GM18951 (cell line): Measurements from ENCODE around the gene SRD5A2.
"Not testable (repeated sequence)": the region's sequence is repeated elsewhere in the genome, so short reads cannot be mapped to it uniquely, and the experiment has no call there.

Source experiments
- POLR2A ChIP-seq: IDR thresholded peaks from 4 replicates; pipeline ENCODE4 v1.6.1; 2011; ENCODE audit warnings: mild to moderate bottlenecking; ENCODE audit not compliant: insufficient read length, insufficient read depth; ENCODE audit errors: extremely low read depth
- in situ Hi-C: fragments of 300-500 bp; cut with MboI; formaldehyde crosslinking; loops from one replicate; pipeline ENCODE4 v1.12.0; 2022; ENCODE audit warnings: low sequenced_read_pairs, mixed read lengths, inconsistent platforms; ENCODE audit not compliant: unreplicated experiment

SRD5A2 gene

DNA sequence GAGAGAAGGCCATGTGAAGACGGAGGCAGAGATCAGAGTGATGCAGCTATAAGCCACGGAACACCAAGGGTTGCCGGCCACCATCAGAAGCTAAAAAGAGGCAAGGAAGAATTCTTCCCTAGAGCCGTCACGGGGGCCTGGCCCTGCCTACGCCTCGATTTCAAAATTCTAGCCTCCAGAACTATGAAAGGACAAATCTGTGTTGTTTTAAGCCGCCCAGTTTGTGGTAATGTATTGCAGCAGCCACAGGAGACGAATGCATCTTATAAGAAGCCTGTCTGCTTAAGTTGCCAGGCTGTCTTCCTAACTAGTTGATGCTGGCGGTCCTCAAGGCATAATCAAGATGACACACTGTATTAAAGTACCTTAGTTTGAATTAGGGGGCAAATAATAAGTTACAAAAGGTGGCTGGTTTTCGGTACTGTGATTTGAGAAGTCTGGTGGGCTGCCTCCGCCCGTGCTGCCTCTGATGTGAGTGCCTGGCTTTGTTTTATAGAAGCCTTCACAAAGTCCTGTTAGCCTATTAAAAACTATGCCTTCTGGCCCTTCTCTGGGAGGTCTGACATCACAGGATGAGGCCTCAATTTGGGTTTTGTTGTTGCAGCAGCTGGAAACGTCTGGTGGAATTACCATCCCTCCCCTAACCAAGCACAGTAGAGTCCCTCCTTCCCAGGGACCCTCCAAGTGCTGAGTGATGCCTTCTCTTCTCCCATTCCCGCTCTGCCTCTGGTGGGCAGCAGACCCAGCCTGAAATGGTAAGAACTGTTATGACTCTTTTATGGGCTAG, 53.6 kb downstream of the SRD5A2 start:
- TF ChIP-seq POLR2A: no peak
- in situ Hi-C loops: loop anchor here (10.0 kb wide), 1 partner anchor 812 kb away; no protein-coding TSS in a partner anchor

GRCh38 chr2:31525876-31526275, 54.9 kb downstream of the SRD5A2 start:
- in situ Hi-C loops: loop anchor here (10.0 kb wide), 1 partner anchor 811 kb away; no protein-coding TSS in a partner anchor

DNA sequence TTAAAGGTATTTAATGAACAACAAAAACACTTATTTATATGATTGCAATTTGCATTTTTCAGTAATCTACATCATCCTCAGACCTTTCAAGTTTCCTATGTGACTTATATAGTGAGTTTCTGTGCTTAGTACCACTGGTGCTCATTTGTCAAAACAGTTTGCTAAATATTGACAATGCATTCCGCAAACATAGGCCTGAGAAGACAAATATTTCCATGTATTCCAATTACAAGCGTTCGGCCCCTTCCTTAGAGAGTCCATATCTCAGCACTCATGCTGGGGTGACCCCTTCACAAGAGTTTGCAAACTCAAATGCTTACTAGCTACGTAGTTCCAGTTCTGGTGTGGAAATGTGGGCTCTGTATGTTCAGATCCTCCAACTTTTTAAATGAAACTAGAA, 56.1 kb downstream of the SRD5A2 start:
- TF ChIP-seq POLR2A: no peak
- in situ Hi-C loops: loop anchor here (10.0 kb wide), 1 partner anchor 810 kb away; no protein-coding TSS in a partner anchor

More at GRCh38 chr2:31525876-31526275, 54.9 kb downstream of the SRD5A2 start:
- no peak for TF ChIP-seq POLR2A

DNA sequence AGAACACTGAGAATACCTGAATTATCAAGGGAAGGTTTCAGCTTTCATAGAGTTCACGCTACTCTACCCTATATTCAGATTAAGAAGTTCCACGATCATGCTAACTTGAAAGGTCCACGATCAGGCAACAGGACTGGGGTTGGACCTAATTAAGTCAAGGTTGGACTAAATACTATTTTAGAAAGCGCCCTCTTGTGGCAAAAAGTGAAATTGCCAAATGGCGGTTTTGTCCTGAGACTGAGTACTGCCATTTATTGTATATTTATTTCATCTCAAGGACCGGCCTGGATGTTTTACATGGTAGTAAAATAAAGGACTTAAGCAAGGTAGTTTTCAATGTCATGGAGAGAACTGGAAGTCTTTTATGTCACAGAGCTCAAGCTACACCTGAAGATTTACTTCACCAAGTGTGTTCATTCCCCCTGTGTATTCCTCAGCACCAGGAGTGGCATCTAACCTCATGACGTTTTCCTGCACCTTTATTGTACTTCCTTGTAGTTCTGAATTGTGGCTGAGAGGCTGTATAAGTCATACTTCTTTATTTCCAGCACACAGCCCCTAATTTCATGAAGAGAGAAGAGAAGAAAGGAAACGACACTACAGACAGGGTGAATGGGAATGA, 56.8 kb downstream of the SRD5A2 start:
- TF ChIP-seq POLR2A: no peak
- in situ Hi-C loops: loop anchor here (10.0 kb wide), 1 partner anchor 809 kb away; no protein-coding TSS in a partner anchor

DNA sequence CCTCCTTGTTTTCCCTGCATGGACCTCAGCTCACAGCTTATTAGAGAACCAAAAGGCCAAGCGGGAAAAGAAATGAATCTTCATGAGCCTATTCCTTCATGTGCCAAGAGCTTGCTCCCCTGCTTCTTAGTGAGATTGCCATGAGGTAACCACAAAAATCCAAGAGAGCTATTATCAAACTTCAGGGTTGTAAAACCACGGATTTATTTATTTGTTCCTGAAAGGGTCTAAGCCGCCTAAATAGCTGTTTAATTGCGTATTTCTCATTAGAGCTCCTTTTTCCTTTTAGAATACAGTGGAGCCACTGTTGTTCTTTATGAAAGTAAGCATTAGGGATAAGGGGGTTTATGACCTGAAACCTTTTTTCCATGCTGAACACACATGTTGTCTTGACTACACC, 58.0 kb downstream of the SRD5A2 start:
- TF ChIP-seq POLR2A: no peak
- in situ Hi-C loops: loop anchor here (10.0 kb wide), 1 partner anchor 808 kb away; no protein-coding TSS in a partner anchor

- no peak for TF ChIP-seq POLR2A
- in situ Hi-C loops: no loop called here
Measured at GRCh38 chr2:31517442-31518203, 63.1 kb downstream of the SRD5A2 start.

- in situ Hi-C loops: no loop called here
- TF ChIP-seq POLR2A: no peak
Measured at GRCh38 chr2:31515586-31515985, 65.2 kb downstream of the SRD5A2 start.

DNA sequence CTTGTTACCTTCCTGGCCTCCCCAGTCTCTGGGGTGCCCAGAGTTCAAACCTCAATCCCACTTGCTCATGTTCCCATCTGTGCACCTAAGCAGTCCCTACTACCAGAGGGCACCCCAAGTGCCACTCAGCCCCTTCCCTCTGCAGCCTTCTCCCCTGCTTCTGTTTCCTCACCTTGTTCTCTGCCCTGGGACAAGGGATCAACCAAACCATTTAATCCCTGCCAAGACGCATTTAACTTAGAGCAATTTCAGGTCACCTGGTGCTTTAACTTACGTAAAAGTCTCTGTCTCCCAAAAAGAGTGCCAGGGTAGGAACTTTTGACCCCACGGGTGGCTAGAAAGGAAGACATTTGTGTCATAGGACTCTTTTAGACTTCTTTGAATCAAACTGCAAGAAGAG, 67.2 kb downstream of the SRD5A2 start:
- no peak for TF ChIP-seq POLR2A

GRCh38 chr2:31511376-31511775, 69.4 kb downstream of the SRD5A2 start:
- TF ChIP-seq POLR2A: no peak
- in situ Hi-C loops: no loop called here

More for the DNA sequence above, 67.2 kb downstream of the SRD5A2 start:
- in situ Hi-C loops: no loop called here

DNA sequence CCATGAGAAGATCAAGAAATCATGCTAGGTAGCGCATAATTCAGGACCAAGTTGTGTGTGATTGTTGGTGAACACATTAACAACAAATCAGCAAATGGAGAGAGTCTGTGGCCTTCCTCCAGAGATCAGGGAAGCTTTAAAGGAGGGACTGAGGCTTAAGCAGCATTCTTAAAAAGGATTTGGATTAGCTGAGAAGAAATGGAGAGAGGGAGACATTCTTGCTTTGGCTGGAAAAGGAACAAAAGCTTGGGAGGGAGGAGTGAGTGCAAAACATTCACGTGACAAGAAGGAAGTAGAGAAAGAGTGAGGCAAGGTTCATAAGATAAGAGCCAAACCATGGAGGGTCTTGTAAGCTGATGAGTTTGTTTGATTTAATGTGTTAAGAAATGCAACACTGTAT, 75.6 kb downstream of the SRD5A2 start:
- in situ Hi-C loops: no loop called here

GRCh38 chr2:31504311-31504710, 76.4 kb downstream of the SRD5A2 start:
- in situ Hi-C loops: no loop called here
- TF ChIP-seq POLR2A: no peak

More for the DNA sequence above, 75.6 kb downstream of the SRD5A2 start:
- TF ChIP-seq POLR2A: no peak

- in situ Hi-C loops: not testable (repeated sequence)
Measured at GRCh38 chr2:31496451-31496874, 84.3 kb downstream of the SRD5A2 start.

DNA sequence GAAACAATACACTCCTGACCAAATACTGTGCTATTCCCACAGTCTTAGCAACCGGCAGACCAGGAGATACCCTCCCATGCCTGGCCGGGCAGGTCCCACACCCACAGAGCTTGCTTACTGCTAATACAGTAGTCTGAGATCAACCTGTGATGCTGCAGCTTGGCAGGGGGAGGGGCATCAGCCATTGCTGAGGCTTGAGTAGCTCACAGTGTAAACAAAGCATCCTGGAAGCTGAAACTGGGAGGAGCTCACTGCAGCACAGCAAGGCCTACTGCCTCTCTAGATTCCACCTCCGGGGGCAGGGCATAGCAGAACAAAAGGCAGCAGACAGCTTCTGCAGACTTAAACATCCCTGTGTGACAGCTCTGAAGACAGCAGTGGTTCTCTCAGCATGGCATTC, 91.4 kb downstream of the SRD5A2 start:
- in situ Hi-C loops: not testable (repeated sequence)
